NCI-H2171 treated with DMSO at 0.1 percent for 48 hours (cell line): Measurements from ENCODE around the gene MID1.

Experiments used
- DNase-seq: peaks from one replicate; lab custom pipeline; 2025; lab: John Stamatoyannopoulos, UW

Gene MID1

DNA sequence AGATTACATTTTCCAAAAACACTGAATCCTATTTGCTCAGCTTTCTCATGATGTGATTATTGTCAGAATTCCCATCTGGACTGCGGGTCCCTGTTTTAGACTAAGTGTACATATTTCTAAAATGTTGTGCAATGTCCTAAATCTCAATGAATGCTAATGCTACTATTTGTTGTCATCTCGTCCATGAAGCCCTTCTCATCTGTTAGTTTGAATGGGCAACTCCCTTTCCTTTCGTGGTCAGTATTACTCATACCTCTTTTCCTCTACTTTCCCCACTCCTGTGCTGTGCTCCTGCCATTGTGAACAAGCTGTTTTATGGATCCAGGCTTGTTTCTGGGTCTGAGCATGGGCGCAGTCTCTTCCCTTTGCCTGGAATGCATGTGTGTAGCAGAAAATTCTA is 91.0 kb downstream of the MID1 start:
- no peak for DNase-seq

DNA sequence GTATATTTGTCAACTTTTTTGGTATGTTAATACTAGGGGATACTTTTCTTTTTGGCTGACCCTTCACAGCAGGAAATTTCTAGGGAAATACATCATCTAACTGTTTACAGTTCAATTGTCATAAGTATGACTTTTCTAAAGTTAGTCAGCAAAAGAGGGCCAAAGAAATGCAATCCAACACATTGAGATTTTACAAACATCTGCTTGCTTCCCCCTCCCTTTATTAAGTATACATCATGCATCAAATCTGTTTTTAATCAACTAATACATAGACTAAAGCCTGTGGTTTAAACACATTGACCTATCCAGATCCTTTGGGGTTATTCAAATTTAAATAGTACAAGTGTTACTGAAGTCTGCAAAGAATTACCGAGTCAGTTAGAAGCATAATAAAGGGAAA is 93.9 kb downstream of the MID1 start:
- DNase-seq: no peak

DNA sequence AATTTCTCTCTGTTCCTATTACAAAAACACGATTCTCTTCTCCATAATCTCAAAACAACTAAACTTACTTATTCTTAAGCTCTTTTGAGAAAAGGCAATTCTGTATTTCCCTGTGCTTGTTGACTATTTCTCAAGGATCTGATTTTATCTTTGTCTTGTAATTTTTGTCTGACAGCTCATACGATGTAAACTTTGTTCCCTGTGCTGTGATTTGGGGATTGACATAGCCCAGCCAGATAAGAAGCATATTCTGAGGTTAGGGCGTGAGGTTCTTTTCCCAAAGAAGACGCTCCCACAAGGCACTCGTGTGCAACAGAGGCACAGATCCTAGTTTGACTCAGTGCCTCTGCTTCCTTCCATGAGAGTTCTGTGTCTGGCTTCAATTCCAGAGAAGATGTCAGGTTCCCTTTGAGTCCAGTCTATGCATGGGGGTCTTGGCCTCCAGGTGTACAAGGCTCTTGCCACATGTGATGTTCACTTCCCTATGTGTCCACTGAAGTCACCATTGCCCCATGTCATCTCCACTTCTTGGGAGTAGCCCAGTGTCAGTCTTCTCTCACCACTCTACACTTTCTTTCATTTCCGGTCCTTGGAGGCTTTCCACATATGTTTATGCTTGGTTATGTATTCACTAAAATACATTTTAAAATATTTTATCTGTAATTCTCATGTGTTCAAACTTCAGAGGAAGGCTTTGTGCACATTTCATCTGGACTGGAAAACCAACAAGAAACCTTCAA is 94.8 kb downstream of the MID1 start:
- no peak for DNase-seq

DNA sequence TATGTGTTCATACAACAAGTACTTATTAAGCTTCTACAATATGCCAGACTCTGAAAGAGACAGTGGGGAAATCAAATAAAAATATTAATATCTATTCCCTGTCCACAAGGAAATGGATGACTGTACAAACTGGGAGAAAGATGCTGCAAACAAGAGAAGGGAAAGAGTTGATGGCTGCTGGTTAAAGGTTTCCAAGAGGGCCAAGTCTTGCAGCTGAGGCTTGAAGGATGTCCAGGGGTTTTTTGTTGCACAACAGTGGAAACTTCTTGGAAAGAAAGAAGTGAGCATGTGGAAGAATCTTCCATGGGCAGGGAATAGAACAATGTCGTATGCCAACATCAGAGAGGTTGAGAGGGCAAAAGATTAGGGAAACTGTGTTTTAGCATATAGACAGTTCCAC is 95.8 kb downstream of the MID1 start:
- DNase-seq: no peak

DNA sequence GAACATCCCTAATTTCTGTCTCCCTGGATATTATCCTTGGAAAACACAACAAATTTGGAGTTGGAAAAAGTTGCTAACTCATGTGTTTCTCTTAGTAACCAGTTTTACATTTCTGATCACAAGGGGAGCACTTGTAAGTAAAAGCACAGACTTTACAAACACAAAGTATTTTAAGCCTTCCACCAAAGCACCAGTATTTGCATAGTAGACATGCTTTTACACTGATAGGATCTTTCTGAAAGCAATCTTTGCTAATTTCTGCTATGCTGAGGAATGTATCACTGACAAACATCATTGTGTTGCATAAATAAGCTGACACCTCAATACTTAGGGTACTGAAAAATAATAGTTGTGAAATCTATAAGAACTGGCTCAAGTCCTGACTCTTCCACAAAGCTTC is 100.6 kb downstream of the MID1 start:
- no peak for DNase-seq

DNA sequence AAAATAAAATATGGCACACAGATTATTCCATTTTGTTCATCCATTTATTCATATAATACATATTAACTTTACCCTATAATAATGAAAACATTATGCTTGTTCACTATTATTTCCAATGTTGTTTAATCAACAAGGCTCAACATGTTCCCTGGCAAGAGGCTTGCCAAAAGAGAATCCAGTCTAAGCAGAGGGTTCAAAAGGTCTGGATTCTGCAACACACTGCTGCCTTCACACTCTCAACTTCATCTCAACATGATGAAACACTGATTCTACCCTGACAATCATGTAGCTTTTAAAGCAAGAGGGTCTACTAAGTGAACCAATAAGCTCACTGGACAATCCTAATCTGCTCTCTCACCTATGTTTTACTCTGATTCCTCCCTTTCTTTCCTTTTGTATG is 101.1 kb downstream of the MID1 start:
- DNase-seq: no peak

DNA sequence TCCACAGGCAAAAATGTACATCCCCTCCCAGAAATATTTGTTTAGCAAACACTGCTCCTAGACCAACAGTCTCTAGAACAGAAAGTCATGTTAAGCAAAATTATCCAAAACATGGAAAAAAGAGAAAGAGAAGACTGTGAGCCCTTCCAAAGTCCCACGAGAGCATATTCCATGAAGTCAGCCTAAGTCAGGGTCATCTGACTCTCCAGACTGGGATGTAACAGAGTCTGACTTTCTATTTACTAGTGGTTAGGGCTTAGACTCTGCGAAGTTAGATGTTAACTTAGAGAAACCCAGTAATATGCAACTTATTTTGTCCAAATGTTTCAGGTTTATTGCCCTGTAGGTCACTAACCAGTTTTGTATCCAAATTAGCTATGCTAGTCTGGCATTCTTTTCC is 102.3 kb downstream of the MID1 start:
- DNase-seq: no peak

DNA sequence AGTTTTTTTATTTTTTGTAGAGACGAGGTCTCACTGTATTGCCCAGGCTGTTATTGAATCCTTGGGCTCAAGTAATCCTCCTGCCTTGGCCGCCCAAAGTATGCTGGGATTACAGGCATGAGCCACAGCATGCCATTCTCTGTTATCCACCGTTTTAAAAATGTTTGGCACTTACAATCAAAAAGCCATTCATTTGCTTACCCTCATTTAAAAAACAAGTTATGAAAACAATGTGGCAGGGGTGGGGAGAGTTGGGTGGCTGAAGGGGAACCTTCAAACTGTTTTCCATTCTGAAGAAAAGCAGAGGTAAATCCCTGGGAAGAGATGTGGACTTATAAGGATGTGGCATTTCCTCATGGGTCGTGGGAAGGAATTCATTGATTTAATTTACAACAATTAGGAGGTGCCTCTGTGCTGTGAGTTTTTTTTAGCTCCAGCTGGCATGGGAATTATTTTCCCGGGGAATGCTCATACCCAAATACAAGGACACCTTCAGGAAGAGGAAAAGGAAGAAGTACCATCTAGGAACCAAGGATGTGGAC is 103.5 kb downstream of the MID1 start:
- no peak for DNase-seq

DNA sequence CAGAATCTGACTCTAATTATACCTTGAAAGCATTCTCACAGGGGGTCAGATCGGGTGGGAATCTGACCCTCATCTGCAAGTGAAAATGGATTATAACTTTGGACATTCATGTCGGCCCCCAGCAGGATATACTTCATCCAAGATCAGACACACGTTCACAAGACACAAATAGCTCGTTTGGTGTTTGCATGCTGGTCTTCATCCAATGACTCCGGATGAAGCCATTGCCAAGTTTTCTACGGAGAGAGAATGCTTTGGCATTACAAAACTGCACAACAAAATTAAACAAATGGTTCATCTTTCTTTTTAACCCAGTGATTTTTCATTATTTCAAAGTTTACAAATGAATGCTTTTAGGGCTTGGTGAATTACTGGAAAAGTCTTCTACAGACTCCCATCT is 105.5 kb downstream of the MID1 start:
- DNase-seq: no peak

DNA sequence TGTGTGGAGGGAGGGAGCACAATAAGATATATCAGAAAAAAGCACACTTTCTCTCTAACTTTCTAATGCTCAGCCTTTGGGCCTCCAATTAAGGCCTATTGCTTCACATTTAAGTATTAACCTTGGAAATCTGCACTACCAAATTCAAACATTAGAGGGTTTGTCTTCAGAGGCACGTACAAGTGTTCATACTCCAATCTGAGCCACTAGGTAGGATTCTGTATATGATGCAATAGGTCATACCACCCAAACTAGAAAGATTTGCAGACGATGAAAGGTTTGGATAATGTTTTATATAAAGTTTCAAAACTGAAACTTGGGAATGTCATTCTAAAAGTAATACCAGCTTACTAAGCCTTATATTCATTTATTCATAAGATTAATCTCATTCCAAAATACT is 106.4 kb downstream of the MID1 start:
- DNase-seq: no peak

DNA sequence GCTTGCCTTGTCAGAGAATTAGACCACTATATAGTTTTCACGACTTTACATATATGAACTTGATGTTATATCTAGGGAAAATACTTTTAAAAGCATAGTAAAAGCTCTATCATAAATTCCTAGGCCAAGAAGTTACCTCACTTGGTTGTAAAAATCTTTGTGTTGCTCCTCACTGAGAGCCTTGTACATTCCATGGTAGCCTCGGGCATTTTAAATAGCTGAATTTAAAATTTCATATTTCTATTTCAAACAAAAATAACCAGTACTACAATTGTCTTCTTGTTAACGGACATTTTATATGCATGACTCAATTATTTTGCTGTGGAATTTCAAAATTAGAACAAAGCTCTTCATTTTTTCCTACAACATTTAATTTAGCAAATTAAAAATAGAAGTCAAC is 107.6 kb downstream of the MID1 start:
- DNase-seq: no peak

DNA sequence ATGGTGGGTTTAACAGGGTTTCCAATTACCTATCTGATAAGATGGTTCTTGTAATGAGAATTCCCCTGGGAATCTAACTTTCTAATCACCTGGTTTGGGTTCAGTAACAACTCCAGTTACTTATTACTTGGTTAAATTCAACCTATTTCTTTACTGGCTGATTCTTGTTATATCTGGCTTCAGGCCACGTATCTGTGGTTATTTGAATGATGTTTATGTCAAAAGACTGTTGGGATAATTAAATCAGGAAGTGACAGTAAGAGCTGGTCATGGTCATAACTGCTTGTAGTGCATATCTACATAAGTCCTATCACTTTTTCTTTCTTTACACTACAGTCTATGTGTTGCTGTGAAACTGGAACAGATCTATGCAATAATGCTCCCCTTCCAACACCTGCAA is 108.1 kb downstream of the MID1 start:
- DNase-seq: peak; percentile 5

DNA sequence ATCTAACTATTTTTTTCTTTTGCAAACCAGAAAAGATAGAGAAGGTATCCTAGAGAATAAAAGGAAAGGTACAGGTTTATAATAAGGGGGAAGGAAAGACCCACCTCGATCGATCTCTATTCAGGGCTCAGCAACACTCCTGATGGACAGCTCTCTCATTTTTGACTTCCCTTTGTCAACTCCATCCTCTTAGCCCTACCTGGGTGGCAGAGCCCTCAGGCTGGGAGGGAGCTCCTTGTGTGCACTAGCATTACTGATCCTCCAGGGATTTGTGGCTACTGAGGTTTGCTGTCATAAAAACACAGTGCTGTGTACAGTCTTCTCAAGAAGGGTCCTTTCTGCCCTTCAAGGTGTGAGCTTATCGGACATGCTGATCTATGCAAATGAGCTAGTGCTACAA is 111.0 kb downstream of the MID1 start:
- peak; percentile 7 for DNase-seq

DNA sequence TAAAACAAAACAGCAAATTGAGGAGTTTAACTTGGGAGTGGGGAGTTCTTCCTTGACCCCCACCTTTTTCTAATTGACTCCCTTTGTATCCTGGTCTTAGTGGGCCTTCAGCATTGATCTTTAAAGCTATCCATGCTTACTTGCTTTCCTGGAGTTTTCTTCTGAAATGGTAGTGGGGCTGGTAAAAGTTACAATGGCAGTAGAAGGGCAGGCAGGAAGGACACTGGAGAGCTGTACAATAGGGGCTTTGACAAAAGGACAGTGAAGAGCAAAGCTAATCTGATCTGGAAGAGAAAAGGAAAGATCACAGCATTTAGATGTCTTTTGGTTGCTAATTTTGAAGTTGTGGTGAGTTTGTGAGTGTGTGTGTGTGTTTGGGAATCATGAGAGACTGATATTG is 111.5 kb downstream of the MID1 start:
- no peak for DNase-seq

DNA sequence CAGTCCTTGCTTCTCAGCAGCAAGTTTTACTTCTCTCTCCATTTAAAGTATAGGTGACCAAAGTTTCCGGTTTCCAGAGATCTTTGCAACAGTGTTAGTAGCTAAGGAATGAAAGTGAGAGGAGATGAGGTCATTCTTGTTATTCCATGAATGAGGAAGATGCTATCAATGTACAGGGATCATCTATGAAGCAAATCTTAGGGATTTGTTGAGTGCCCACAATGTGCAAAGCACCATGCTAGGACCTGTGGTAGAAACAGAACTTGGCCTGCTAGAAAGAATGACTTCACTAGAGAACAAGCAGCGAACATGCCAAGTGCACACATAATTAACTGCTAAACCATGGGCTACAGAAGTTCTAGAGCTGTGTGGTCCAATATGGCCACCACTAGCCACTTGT is 112.5 kb downstream of the MID1 start:
- DNase-seq: no peak

DNA sequence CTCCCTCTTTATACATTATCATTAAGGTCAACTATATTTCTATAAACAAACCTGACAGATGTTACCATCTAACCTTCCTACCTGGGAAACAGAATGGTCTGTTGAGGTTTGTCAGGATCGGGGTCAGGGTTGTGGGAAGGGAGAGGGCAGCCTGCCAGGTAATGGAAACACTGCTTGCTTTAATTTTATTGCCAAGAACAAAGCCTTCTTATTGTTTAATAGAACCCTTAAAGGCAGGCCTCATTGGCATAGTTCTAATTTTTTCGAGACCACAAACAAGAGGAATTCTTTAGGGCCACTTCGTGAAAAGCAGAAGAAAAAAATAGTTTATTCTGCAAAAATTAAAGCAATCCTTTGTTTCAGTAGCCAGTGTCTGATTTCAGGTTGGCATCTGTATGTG is 113.2 kb downstream of the MID1 start:
- DNase-seq: no peak

DNA sequence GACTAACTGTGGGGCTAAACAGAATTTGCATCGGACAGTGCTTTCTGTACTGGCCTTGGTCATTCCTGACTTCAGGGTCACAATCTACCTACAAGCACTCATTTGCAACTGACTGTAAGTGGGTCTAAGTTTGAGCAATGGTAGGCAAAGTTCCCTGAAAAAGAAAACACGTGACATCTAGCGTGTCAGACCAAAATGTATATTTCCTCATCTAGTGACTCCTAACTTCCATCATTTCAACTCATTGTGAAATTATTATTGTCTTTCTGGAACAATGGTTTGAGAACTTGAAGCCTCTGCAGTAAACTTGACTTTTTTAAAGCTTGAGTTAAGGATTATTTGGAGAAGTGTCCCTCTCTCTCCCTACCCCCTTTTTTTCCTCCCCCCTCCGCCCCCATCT is 113.6 kb downstream of the MID1 start:
- no peak for DNase-seq

DNA sequence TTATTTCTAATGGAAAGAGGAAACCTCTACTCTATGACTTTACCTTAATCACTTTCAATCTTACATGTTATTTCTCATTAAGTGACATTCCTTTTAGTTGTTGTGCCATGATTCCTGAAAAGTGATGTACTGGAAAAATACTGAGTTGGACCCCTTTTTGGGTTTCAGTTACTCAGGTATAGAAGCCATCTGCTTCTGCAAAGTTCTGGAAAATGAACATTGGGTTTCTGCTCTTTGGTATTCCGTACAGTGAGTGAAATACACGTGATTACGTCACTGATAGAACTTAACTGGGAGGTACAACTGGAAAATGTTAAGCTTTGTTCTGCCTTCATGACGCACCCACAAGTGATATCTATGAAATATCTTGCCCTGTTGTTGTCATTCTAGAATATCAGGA is 114.7 kb downstream of the MID1 start:
- no peak for DNase-seq

DNA sequence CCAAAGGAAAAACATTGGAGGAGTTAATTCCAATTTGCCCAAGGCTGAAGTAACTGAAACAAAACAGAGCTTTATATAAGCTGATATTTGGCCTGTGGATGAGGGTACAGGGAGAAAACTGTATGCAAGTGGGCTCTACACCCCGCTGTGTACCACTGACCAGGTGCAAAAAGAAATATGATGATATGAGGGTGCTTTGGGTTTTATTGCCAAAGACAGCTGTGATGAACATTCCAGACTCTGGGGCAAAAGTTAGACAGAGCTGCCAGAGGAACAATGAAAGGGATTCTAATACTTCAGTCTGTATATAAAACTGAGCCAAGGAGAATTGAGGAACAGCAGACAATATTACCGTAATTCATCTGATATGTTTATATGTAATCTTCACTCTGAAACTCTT is 117.4 kb downstream of the MID1 start:
- no peak for DNase-seq

DNA sequence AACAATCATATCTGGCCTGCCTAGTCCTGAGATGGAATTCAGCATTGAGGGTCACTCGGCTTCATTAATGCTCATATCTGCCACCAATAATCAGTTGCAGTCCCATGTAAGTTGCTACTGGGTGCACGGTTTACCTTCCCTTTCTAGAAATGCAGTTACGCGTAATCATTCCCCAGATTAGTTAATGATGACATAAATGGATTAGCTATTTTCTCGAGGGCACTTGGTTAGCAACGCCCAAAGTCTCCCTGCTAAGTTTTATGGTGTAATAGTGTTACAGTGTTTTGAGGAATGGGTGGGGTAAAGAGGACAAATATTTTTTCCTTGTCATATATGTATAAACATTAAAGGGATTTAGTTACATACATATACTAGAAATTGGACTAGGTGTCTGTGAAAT is 118.8 kb downstream of the MID1 start:
- no peak for DNase-seq

DNA sequence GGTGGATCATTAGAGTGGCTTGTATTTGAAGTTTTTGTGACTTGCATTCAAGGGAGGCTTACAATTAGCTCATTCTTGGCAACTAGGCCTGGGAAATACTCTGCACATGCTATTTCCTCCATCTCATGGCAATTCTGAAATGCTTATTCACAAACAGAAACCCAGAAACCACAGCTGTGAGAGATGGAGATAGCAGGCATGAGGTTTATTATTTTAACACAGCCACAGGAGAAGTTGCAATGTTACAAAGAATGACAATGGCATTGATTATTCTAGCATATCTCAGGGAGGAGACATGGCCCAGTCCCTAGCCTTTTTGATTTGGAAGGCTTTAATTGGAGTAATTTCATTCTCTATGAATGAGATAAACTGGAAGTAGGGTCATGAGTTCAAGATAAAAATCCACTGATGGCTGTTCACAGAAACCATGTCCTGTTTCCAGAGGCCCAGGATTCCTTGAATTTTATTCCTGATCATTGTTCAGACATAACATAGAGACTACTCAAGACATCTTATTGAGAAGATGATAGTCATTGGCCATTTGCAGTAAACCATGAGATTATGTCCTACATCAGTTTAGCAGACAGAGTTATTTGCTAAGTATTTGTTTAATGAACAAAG is 123.9 kb downstream of the MID1 start:
- no peak for DNase-seq

DNA sequence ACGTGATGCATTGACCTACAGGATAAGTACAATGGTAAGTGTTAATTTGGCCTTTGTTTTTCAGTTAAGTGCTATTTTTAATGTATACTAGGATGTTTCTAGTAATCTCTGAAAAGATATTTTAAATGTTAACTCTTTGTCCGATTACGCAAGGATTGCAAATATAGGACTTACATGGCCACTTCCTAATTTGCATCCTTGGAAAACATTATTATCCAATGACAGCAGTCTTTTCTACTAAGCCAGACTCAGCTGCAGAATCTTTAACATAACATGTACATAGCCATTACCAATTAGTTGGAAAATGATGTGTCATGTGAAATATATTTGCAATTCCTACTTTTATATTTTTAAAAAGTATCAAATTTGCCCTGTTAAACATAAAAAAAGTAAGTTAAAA is 124.7 kb downstream of the MID1 start:
- no peak for DNase-seq

DNA sequence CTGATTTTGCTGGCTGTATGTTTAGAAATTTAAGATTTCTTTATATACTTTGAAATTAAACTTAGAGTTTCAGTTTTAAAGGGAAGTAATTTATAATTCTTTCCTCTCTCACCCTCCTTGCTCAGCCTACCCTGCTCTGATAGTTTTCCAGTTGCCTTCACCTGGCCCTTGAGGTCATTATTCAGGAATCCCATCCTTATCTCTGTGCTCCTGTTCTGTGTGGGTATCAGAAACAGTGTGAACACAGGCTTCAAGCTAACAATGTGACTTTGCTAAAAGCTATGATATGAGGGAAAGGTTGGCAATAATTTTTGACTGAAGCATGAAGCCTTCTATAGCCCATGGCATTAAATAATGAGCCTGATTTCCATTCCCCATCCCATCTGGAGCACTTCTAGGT is 128.1 kb downstream of the MID1 start:
- DNase-seq: no peak

DNA sequence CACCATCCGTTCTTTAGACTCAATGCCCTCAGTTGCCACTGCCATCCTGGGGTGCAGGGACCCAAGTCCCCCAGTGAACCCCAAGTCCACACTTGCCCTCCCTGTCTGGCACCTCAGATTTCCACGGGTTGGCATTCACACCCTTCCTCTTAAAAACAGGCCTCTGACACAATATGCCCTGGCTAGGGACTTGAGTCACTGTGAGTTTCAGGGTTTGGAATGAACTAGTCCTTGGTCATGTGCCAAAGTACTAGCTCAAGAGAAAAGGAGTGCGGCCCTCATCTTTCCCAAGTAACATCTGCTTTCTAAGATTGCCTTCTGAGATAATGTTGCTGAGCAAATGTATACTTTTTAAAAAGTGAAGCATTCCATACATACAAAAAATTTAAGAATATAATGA is 134.0 kb downstream of the MID1 start:
- DNase-seq: no peak
